Activated T-cell treated with anti-CD3 and anti-CD28 coated beads for 24 hours (primary cell): ENCODE results near the gene DNAJC25.
"Not testable (repeated sequence)": the region's sequence is repeated elsewhere in the genome, so short reads cannot be mapped to it uniquely, and the experiment has no call there.

Experiments used
- DNase-seq: peaks from one replicate; pipeline ENCODE4 v3.0.0-alpha.2; 2020; ENCODE audit warnings: low read depth

The DNAJC25 gene

DNA sequence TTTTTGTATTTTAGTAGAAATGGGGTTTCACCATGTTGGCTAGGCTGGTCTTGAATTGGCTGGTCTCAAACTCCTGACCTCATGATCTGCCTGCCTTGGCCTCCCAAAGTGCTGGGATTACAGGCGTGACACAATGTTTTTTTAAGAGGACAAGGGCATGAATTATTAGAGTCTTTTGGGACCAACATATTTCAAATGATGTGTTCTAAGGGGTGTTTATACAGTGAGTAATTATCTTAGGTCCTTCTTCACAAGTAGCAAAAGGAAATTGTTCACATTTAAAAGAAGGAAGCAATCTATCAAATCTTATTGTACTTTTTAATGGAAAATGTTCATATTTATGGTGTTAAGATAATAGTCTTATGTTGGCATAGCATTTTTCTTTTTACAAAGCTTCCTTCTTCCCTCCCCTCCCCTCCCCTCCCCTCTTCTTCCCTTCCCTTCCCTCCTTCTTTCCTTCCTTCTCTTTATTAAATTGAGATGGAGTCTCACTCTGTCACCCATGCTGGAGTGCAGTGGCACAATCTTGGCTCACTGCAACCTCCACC is 37.0 kb downstream of the DNAJC25 start:
- no peak for DNase-seq

GRCh38 chr9:111668601-111669000 is 37.5 kb downstream of the DNAJC25 start:
- DNase-seq: not testable (repeated sequence)

- DNase-seq: no peak
Observed at GRCh38 chr9:111674319-111674718, 43.2 kb downstream of the DNAJC25 start.

GRCh38 chr9:111676116-111676515 is 45.0 kb downstream of the DNAJC25 start:
- no peak for DNase-seq

- no peak for DNase-seq
Observed at GRCh38 chr9:111678293-111678692, 47.2 kb downstream of the DNAJC25 start.

- DNase-seq: no peak
Observed at GRCh38 chr9:111679199-111679598, 48.1 kb downstream of the DNAJC25 start.

- no peak for DNase-seq
Observed at GRCh38 chr9:111683392-111683791, 52.3 kb downstream of the DNAJC25 start.

GRCh38 chr9:111691672-111692329 is 60.7 kb downstream of the DNAJC25 start:
- DNase-seq: no peak

DNA sequence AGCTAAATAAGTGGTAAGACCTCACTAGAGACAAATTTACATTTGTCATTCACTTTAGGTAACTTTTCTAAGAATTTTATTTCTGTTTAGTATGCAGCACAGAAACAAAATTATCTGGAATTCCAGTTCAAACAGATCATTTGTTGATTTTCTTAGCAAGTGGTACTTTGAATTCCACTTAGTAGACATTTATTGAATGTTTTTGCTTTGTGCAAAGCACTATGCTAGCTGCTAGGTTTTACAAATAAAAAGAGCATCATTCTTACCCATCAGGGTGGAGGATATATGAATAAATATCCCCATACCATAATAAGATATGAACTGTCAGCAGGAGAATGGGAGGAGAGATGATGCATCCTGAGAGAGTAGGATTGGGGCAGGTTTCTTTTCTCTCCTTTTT is 65.7 kb downstream of the DNAJC25 start:
- DNase-seq: no peak

GRCh38 chr9:111700776-111701175 is 69.6 kb downstream of the DNAJC25 start:
- no peak for DNase-seq
